HCT116 (cell line): ENCODE data around the gene RASA2.

Experiments
- CTCF ChIP-seq, 3 experiments: fragments of 200-600 bp in 1 of 3; sonication (generic) in 1 of 3; IDR thresholded peaks in 2 of 3; conservative IDR thresholded peaks in 1 of 3; 2 replicates each; pipeline ENCODE4 v1.5.1; 2012 to 2017; ENCODE audit warnings: low read depth in 2 of 3, low read length in 2 of 3, antibody characterized with exemption in 1 of 3, borderline replicate concordance in 1 of 3, control low read depth in 1 of 3, mild to moderate bottlenecking in 1 of 3, mixed read lengths in 1 of 3, mixed run types in 1 of 3, moderate library complexity in 1 of 3; ENCODE audit not compliant: insufficient read depth in 1 of 3
- EZH2 ChIP-seq: fragments of 200-600 bp; sonication (generic); IDR thresholded peaks from 2 replicates; pipeline ENCODE4 v1.6.1; 2017; ENCODE audit warnings: antibody characterized with exemption, mixed run types
- EZH2phosphoT487 ChIP-seq: fragments of 200-600 bp; IDR thresholded peaks from 2 replicates; pipeline ENCODE4 v1.6.1; 2018; ENCODE audit warnings: antibody characterized with exemption, borderline replicate concordance
- POLR2A ChIP-seq: IDR thresholded peaks from 2 replicates; pipeline ENCODE4 v1.7.0; 2011; ENCODE audit warnings: borderline replicate concordance; ENCODE audit not compliant: insufficient read depth, insufficient read length; ENCODE audit errors: extremely low read depth
- RAD21 ChIP-seq: IDR thresholded peaks from 2 replicates; pipeline ENCODE4 v1.6.1; 2012; ENCODE audit warnings: low read depth, mild to moderate bottlenecking
- SIN3A ChIP-seq: IDR thresholded peaks from 2 replicates; pipeline ENCODE4 v1.6.1; 2012; ENCODE audit warnings: low read depth
- TF ChIP-seq, protein P1 (sequence below): IDR thresholded peaks from 2 replicates; pipeline ENCODE4 v1.6.1; 2012
- TF ChIP-seq, protein P2 (sequence below): IDR thresholded peaks from 2 replicates; pipeline ENCODE4 v1.6.1; 2012

GRCh38 chr3:141643391-141643790 is 156.6 kb downstream of the RASA2 start:
- TF ChIP-seq, protein P1, sequence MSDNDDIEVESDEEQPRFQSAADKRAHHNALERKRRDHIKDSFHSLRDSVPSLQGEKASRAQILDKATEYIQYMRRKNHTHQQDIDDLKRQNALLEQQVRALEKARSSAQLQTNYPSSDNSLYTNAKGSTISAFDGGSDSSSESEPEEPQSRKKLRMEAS = no peak
- TF ChIP-seq EZH2 (no peak), CTCF (IDR thresholded peaks at IDR 0.05 in 2 of 3, conservative IDR thresholded peaks at IDR 0.05 in 1 of 3; ENCODE audit: borderline replicate concordance in 1 of 3, insufficient read depth in 1 of 3, low read depth in 2 of 3, low read length in 2 of 3) (no peak), EZH2phosphoT487 (no peak), POLR2A (no peak), RAD21 (no peak), SIN3A (no peak)
- TF ChIP-seq, protein P2, sequence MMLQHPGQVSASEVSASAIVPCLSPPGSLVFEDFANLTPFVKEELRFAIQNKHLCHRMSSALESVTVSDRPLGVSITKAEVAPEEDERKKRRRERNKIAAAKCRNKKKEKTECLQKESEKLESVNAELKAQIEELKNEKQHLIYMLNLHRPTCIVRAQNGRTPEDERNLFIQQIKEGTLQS = no peak
